Activated naive CD4-positive, alpha-beta T cell treated with Interleukin-2 at 50 U/mL for 16 hours (primary cell): Measurements from ENCODE around the gene CCL23.

Experiments
- DNase-seq: peaks from one replicate; pipeline ENCODE4 v3.0.0-alpha.2; 2020

Gene CCL23

GRCh38 chr17:35968520-35969054 lies 49.2 kb downstream of the CCL23 start:
- DNase-seq = no peak

GRCh38 chr17:35965272-35965671 lies 52.5 kb downstream of the CCL23 start:
- DNase-seq = no peak

- DNase-seq = no peak
Measured at GRCh38 chr17:35963663-35964062, 54.1 kb downstream of the CCL23 start.
